Dendritic cell treated with granulocyte-macrophage colony-stimulating factor and Interleukin-4, amounts not matched to agents 40 ng/mL and 50 ng/mL, for 4 days (primary cell): ENCODE data around the gene BLVRB.
A peak's percentile ranks its signal among the peaks of the same experiment; 100 is the strongest.
"Not testable (repeated sequence)": the region's sequence is repeated elsewhere in the genome, so short reads cannot be mapped to it uniquely, and the experiment has no call there.

Source experiments
- H3K27ac Mint-ChIP-seq: one replicate; pipeline ENCODE4 v1.8.0; 2022; ENCODE audit warnings: mild to moderate bottlenecking, mixed read lengths
- H3K27me3 Mint-ChIP-seq: one replicate; pipeline ENCODE4 v1.8.0; 2022; ENCODE audit warnings: mild to moderate bottlenecking, mixed read lengths
- H3K36me3 Mint-ChIP-seq: one replicate; pipeline ENCODE4 v1.8.0; 2022; ENCODE audit warnings: low read depth, mixed read lengths
- H3K4me1 Mint-ChIP-seq: one replicate; pipeline ENCODE4 v1.8.0; 2022; ENCODE audit warnings: low read depth, mixed read lengths
- H3K4me3 Mint-ChIP-seq: one replicate; pipeline ENCODE4 v1.8.0; 2022; ENCODE audit warnings: mild to moderate bottlenecking, moderate library complexity, mixed read lengths
- H3K9me3 Mint-ChIP-seq: one replicate; pipeline ENCODE4 v1.8.0; 2022; ENCODE audit warnings: mixed read lengths
- intact Hi-C: fragments of 100-400 bp; cut with micrococcal nuclease; formaldehyde crosslinking; loops from one replicate; pipeline ENCODE4 v1.15.0; 2022

Gene BLVRB

DNA sequence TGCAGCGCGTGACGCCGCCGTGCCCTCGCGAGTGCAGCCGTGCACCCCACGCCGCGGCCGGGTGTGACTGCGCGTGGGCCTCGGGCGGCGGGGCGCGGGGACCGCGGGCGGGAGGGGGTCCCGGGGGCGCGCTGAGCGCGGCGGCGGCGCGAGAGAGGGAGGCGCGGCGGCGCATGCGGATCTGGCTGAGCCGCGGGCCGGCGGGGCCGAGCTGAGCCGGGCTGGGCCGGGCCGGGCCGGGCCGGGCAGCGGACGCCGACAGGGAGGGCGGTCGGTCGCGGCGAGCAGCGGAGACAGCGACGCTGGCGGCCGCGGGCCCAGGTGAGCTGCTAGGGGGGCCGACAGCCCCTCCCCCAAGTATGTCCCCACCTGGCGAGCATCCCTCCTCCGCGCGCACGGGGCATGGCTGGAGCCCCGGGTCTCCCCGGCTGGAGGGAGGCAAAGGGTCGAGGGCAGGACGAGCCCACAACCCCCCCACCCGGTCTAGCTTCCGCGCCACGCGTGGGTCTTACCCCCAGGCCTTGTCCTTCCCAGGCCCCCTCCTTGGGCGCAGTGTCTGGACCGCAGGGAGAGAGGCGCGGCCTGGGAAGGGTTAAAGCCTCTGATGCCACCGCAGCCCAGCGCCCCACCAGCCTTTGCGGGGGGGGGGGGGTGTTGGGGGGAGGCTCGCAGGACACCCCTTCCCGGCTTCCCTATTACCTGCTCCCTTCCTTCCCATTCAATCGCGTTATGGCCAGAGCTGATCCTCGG, 1.6 kb upstream of the BLVRB start, which contains the start of gene SPTBN4:
SPTBN4 (plus strand) TSS at position 17 of the 750 bp plus-strand sequence. CDS start 5,621 bp downstream, outside the sequence.
- H3K27me3 Mint-ChIP-seq: peaks cover 30% of the 10 kb centered on the region
- intact Hi-C loops: loop anchor here (5.0 to 10.0 kb wide), 3 partner anchors 60 to 162 kb away; partner anchors contain the start of gene SHKBP1
- peak within 1 kb of the TSS; percentile 98 for H3K27ac Mint-ChIP-seq
- H3K4me3 Mint-ChIP-seq: peak within 1 kb of the TSS; percentile 94
- H3K4me1 Mint-ChIP-seq: peaks cover 44% of the 10 kb centered on the region
- peaks cover 22% of the 10 kb centered on the region for H3K36me3 Mint-ChIP-seq
- H3K9me3 Mint-ChIP-seq: no peaks in the 10 kb centered on the region

DNA sequence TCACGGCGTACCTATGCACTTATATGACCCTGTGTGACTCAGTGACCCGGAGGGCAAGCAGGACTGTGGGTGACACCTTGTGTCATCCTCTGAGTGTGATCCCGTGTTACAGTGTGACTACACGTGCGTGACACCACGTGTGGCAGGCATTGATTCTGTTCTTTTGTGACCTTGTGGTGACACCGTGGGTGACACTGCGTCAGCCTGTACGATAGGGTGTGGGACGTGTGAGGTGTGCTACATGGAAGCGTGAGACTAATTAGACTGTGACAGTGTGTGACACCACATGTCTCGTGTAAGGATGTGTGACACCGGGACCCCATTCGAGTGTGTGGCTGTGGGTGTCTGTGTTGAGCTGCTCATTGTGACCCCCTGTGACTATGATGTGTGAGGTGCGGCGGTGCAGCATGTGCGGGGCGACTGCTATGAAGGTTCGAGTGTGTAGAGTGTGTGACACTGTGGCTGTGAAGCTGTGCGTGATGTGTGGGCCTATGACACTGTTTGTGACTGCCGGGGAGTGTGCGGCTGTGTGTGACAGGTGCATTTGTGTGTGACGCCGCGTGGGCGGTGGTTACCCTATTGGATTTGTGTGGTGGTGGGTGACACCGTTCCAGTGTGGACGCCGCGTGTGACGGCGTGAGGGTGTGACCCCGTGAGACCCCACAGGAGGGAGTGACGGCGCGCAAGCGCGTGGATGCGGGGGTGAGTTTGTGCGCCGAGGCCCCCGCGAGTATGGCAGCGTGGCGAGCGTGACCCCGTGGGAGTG, 857 bp upstream of the BLVRB start:
- intact Hi-C loops: loop anchor here (5.0 to 10.0 kb wide), 3 partner anchors 61 to 162 kb away; partner anchors contain the start of gene SHKBP1
- Mint-ChIP-seq H3K36me3 (peaks cover 26% of the 10 kb centered on the region), H3K4me1 (peaks cover 51% of the 10 kb centered on the region), H3K9me3 (no peaks in the 10 kb centered on the region), H3K27ac (peak overlapping the region; percentile 98), H3K27me3 (peaks cover 30% of the 10 kb centered on the region), H3K4me3 (peak overlapping the region; percentile 94)

DNA sequence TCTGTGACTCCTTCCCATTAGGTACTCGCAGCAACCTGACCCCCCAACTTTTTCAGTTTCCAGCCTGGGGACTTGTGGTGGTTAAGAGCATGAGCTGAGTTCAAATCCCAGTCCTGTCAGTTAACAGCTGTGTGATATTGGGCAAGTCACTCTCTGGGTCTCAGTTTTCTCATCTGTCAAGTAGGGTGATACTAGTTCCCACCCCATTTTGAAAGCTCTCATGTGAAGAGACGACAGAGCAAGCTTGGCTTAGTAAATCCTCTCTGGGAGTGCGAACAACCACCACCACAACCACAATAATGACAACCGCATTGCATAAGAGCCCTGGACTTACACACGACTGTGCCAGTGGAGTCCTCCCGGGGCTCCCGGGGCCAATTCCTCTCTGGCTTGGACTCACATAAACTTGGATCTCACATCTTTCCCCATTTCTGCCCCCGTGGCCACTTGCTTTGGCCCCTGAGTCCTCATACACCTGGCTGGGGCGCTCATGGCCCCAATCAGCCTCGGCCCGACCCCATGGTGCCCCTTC, 454 bp downstream of the BLVRB start:
- H3K36me3 Mint-ChIP-seq: peaks cover 38% of the 10 kb centered on the region

DNA sequence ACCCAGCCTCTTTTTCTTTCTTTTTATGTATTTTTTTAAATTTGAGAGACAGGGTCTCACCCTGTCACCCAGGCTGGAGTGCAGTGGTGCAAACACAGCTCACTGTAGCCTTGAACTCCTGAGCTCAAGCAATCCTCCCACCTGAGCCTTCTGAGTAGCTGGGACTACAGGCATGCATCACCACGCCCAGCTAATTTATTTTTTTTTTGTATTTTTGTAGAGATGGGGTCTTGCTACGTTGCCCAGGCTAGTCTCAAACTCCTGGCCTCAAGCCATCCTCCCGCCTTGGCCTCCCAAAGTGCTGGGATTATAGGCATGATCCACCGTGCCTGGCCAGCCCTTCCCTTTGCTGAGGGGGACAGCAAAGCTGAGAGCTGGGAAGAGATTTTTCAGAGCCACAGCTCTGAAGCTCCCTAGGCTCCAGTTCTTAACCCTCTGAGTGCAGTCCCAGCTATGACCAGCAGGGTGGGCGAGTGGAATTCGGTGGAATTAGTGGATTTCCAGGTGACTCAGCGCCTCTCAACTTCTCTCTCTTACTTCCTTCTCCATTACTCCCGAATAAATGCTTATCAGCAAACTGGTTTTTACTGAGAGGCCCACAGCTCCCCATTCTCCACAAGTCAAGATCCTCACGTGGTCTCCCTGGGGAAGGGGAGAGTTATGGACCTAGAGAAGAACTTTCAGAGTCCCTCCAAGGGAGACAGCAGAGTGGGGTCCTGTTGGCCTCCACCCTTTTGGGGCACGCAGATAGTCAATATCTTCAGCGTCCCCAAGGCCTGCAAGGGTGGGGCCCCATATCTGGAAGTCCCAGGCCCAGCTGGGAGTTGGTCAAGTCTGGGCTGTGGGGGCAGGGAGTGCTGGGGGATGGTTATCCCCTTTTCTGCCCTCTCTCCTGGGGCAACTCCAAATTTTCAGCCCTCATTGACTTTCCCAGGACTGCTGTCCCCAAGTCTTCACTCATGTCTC, 1.2 kb downstream of the BLVRB start:
- intact Hi-C loops: loop anchor here (2.0 to 10.0 kb wide), 6 partner anchors 20 to 160 kb away; partner anchors contain the start of genes LTBP4, SERTAD3 and SHKBP1
- Mint-ChIP-seq H3K9me3 (no peaks in the 10 kb centered on the region), H3K27ac (peak overlapping the region; percentile 98), H3K4me3 (peak overlapping the region; percentile 94), H3K36me3 (peaks cover 46% of the 10 kb centered on the region), H3K27me3 (peaks cover 24% of the 10 kb centered on the region), H3K4me1 (peaks cover 56% of the 10 kb centered on the region)

More for the DNA sequence above, 454 bp downstream of the BLVRB start:
- Mint-ChIP-seq H3K27ac (peak overlapping the region; percentile 98), H3K4me1 (peaks cover 60% of the 10 kb centered on the region), H3K4me3 (peak overlapping the region; percentile 94), H3K9me3 (no peaks in the 10 kb centered on the region), H3K27me3 (peaks cover 24% of the 10 kb centered on the region)
- intact Hi-C loops: loop anchor here (2.0 to 10.0 kb wide), 4 partner anchors 20 to 160 kb away; partner anchors contain the start of genes SERTAD3 and SHKBP1

DNA sequence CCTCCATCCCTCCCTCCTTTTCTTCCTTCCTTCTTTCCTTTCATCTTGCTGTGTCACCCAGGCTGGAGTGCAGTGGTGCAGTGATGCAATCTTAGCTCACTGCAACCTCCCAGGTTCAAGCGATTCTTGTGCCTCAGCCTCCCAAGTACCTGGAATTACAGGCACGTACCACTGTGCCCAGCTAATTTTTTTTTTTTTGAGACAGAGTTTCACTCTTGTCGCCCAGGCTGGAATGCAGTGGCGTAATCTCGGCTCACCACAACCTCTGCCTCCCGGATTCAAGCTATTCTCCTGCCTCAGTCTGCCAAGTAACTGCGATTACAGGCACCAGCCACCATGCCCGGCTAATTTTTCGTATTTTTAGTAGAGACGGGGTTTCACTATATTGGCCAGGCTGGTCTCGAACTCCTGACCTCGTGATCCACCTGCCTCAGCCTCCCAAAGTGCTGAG, 1.9 kb downstream of the BLVRB start:
- H3K27ac Mint-ChIP-seq: peak overlapping the region; percentile 98
- H3K4me1 Mint-ChIP-seq: peaks cover 48% of the 10 kb centered on the region
- H3K36me3 Mint-ChIP-seq: peaks cover 53% of the 10 kb centered on the region
- peaks cover 22% of the 10 kb centered on the region for H3K27me3 Mint-ChIP-seq
- H3K4me3 Mint-ChIP-seq: peak overlapping the region; percentile 94
- intact Hi-C loops: loop anchor here (2.0 to 10.0 kb wide), 5 partner anchors 19 to 159 kb away; partner anchors contain the start of genes LTBP4, SERTAD3 and SHKBP1
- not testable (repeated sequence) for H3K9me3 Mint-ChIP-seq

DNA sequence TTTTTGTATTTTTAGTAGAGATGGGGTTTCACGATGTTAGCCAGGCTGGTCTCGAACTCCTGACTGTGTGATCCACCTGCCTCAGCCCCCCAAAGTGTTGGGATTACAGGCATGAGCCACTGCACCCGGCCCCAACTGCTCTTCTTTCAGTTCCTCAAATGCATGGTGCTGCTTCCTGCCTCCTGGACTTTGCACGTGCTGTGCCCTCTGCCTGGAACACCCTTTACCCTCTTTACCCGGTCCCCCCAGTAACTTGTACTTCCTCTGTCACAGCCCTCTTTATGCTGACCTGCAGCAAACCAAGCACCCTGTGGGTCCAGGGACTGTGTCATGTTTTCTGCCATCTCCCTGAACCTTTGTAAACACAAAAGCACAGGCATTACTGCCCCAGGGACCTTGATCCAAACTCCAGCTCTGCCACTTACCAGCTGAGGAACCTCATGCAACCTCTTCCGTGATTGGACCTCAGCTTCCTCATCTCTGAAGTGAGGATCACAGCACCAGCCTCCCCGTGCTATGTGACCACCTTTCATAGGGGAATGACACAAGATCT, 3.8 kb downstream of the BLVRB start:
- intact Hi-C loops: loop anchor here (5.0 to 10.0 kb wide), 4 partner anchors 39 to 157 kb away; partner anchors contain the start of genes LTBP4 and SHKBP1
- peak overlapping the region; percentile 76 for H3K4me3 Mint-ChIP-seq

DNA sequence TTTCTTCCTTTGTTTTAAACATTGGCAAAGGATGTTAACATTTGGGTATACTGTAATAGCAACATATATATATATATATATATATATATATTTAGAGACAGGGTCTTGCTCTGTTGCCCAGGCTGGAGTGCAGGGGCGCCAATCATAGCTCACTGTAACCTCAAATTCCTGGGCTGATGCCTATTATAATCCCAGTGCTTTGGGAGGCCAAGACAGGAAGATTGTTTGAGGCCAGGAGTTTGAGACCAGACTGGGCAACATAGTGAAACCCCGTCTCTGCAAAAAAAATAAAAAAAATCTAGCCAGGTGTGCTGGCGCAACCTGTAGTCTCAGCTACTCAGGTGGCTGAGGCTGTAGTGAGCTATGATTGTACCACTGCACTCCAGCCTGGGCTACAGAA, 5.4 kb downstream of the BLVRB start:
- peaks cover 45% of the 10 kb centered on the region for H3K4me1 Mint-ChIP-seq
- H3K27ac Mint-ChIP-seq: no peak overlapping the region
- H3K36me3 Mint-ChIP-seq: peaks cover 82% of the 10 kb centered on the region
- H3K9me3 Mint-ChIP-seq: no peaks in the 10 kb centered on the region
- H3K4me3 Mint-ChIP-seq: no peak overlapping the region
- intact Hi-C loops: loop anchor here (5.0 to 10.0 kb wide), 4 partner anchors 38 to 155 kb away; partner anchors contain the start of genes LTBP4 and SHKBP1
- H3K27me3 Mint-ChIP-seq: no peaks in the 10 kb centered on the region

More for the DNA sequence above, 3.8 kb downstream of the BLVRB start:
- peaks cover 54% of the 10 kb centered on the region for H3K4me1 Mint-ChIP-seq
- H3K27me3 Mint-ChIP-seq: peaks cover 7% of the 10 kb centered on the region
- peak overlapping the region; percentile 98 for H3K27ac Mint-ChIP-seq
- no peaks in the 10 kb centered on the region for H3K9me3 Mint-ChIP-seq
- H3K36me3 Mint-ChIP-seq: peaks cover 72% of the 10 kb centered on the region

DNA sequence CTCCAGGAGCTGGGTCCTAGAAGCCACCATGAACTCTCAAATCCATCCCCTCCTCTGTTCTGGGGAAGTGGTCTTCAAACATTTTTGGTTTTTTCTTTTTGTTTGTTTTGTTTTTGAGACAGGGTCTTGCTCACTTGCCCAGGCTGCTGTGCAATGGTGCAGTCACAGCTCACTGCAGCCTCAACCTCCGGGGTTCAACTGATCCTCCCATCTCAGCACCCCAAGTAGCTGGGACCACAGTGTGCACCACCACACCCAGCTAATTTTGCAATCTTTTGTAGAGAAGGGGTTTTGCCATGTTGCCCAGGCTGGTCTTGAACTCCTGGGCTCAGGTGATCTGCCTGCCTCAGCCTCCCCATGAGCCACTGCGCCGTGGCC, 7.0 kb downstream of the BLVRB start:
- no peaks in the 10 kb centered on the region for H3K27me3 Mint-ChIP-seq
- H3K27ac Mint-ChIP-seq: no peak overlapping the region
- H3K4me1 Mint-ChIP-seq: peaks cover 36% of the 10 kb centered on the region
- no peaks in the 10 kb centered on the region for H3K9me3 Mint-ChIP-seq
- peaks cover 85% of the 10 kb centered on the region for H3K36me3 Mint-ChIP-seq
- intact Hi-C loops: no loop called here
- H3K4me3 Mint-ChIP-seq: no peak overlapping the region

DNA sequence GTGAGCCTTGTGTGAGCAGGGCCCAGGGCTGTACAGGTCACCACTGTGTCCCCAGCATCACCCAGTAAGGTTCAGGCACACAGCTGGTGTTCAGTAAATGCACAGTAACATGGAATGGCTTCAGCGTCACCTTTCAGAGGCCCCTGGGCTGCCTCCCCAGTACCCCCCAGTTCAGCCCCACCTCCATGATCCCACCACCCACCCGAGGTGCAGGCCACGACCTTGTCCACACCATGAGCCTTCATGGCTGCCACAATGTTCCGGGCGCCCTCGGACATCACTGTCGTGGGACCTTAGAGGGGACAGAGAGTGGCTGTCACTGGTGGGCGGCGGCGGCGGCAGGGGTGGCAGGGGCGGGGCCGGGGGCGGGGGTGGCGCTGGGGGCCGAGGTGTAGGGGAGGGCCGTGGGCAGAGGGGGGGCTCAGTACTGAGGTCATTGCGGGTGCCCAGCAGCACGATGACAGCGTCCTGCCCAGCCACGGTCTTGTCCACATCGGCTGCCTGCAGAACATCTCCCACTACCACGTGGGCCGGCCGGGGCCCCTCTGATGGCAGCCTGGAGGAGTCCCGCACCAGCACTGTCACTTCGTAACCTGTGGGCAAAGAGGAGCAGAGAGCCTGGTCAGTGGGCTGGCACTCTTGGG, 7.5 kb downstream of the BLVRB start:
- H3K4me1 Mint-ChIP-seq: peaks cover 31% of the 10 kb centered on the region
- H3K36me3 Mint-ChIP-seq: peaks cover 86% of the 10 kb centered on the region
- no peaks in the 10 kb centered on the region for H3K9me3 Mint-ChIP-seq
- peak overlapping the region; percentile 60 for H3K27ac Mint-ChIP-seq
- intact Hi-C loops: no loop called here
- no peaks in the 10 kb centered on the region for H3K27me3 Mint-ChIP-seq
- H3K4me3 Mint-ChIP-seq: no peak overlapping the region

DNA sequence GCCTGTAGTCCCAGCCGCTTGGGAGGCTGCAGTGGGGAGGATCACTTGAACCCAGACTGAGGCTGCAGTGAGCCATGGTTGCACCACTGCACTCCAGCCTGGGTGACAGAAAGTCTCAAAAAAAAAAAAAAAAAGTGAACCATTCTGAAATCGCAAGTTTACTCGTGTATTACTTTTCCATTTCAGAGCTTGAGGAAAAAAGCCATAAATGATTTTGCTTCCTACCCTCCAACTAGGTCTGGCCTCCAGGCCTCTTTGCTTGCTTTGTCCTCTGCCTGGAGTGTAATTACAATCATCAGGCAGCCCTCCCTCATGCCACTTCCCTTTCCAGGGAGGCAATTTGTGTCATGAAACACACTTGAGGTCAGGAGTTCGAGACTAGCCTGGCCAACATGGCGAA, 8.5 kb downstream of the BLVRB start:
- H3K4me3 Mint-ChIP-seq: no peak overlapping the region
- intact Hi-C loops: no loop called here
- peaks cover 28% of the 10 kb centered on the region for H3K4me1 Mint-ChIP-seq
- H3K36me3 Mint-ChIP-seq: peaks cover 96% of the 10 kb centered on the region
- peak overlapping the region; percentile 60 for H3K27ac Mint-ChIP-seq
- H3K27me3 Mint-ChIP-seq: no peaks in the 10 kb centered on the region
- no peaks in the 10 kb centered on the region for H3K9me3 Mint-ChIP-seq

DNA sequence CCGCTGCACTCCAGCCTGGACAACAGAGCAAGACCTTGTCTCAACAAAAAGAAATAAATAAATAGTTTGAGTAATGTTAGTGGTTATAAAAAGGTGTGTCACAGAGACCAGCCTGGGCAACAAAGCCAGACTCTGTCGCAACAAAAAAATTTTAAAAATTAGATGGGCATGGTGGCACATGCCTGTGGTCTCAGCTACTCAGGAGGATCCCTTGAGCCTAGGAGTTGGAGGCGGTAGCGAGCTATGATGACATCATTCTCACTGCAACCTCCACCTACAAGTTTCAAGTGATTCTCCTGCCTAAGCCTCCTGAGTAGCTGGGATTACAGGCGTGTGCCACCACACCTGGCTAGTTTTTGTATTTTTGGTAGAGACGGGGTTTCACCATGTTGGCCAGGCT, 11.6 kb downstream of the BLVRB start:
- intact Hi-C loops: not testable (repeated sequence)

DNA sequence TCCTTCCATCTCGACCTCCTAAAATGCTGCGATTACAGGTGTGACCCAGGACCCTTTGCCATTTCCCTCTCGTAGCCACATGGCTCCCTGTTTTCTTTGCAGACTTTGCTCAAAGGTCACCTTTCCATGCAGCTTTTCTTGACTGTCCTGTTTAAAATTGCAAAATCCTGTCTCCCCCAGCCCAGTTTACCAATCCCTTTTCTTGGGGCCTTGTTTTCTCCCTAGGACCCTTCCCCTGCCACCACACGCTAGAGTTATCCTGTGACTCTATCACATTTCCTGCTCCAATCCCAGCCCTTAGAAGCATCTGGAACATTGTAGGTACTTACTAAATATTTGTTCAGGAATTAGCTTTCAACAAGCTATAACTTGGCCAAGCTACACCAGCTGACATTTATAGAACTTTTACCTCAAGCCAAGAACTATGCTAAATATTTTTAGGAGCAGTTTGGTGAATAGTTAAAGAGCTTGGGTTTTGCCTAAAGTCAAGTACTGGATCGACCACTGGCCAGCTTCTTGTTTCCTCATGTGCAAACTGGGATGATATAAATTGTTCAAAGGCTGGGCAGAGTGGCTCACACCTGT, 12.3 kb downstream of the BLVRB start:
- Mint-ChIP-seq H3K4me3 (no peak overlapping the region), H3K9me3 (no peaks in the 10 kb centered on the region), H3K4me1 (peaks cover 13% of the 10 kb centered on the region), H3K27ac (no peak overlapping the region), H3K27me3 (no peaks in the 10 kb centered on the region), H3K36me3 (peaks cover 99% of the 10 kb centered on the region)
- intact Hi-C loops: no loop called here

More for the DNA sequence above, 11.6 kb downstream of the BLVRB start:
- H3K9me3 Mint-ChIP-seq, H3K27me3 Mint-ChIP-seq, H3K27ac Mint-ChIP-seq, H3K4me3 Mint-ChIP-seq: not testable (repeated sequence)
- Mint-ChIP-seq H3K36me3 (peaks cover 99% of the 10 kb centered on the region), H3K4me1 (peaks cover 13% of the 10 kb centered on the region)
